Spleen (tissue), 11 donors: ENCODE results near the gene CFP. TPM values are rescaled to one million over a fixed set of nuclear protein-coding genes. Genes with fewer than 3 reads are reported as not detected.

Experiments used
- DNase-seq: peaks from one replicate; pipeline ENCODE4 v3.0.0-alpha.2; 2020
- H3K27ac ChIP-seq, 8 donors: fragments of 200-600 bp; sonication (generic) in 7 of 8; 1 replicate in 4 of 8; 2 replicates in 4 of 8; pipeline versions ENCODE4 v1.5.0 to v1.8.0; 2016 to 2021; ENCODE audit warnings: inconsistent platforms in 4 of 8, mild to moderate bottlenecking in 4 of 8, moderate library complexity in 1 of 8
- H3K27me3 ChIP-seq, 7 donors: fragments of 200-600 bp; sonication (generic) in 6 of 7; replicated peaks in 1 of 7; 1 replicate in 4 of 7; 2 replicates in 3 of 7; pipeline versions ENCODE4 v1.5.0 to v1.8.0; 2016 to 2021; ENCODE audit warnings: inconsistent platforms in 3 of 7, mild to moderate bottlenecking in 1 of 7
- H3K36me3 ChIP-seq, 6 donors: fragments of 200-600 bp; sonication (generic) in 5 of 6; 1 replicate in 4 of 6; 2 replicates in 2 of 6; pipeline versions ENCODE4 v1.5.0 to v1.8.0; 2016 to 2021; ENCODE audit warnings: inconsistent platforms in 2 of 6
- H3K4me1 ChIP-seq, 6 donors: fragments of 200-600 bp; sonication (generic) in 5 of 6; 1 replicate in 3 of 6; 2 replicates in 3 of 6; pipeline versions ENCODE4 v1.5.0 to v1.8.0; 2016 to 2021; ENCODE audit warnings: inconsistent platforms in 3 of 6
- H3K4me3 ChIP-seq, 8 donors: fragments of 200-600 bp; sonication (generic) in 7 of 8; 1 replicate in 4 of 8; 2 replicates in 4 of 8; pipeline versions ENCODE4 v1.5.0 to v1.8.0; 2016 to 2021; ENCODE audit warnings: inconsistent platforms in 4 of 8, mild to moderate bottlenecking in 4 of 8, moderate library complexity in 2 of 8
- H3K9me3 ChIP-seq, 8 donors: fragments of 200-600 bp; sonication (generic) in 7 of 8; 1 replicate in 4 of 8; 2 replicates in 4 of 8; pipeline versions ENCODE4 v1.5.0 to v1.8.0; 2016 to 2021; ENCODE audit warnings: inconsistent platforms in 4 of 8
- CTCF ChIP-seq, 11 experiments: fragments of 200-600 bp in 7 of 11; fragments of 450-650 bp in 4 of 11; sonication (generic) in 4 of 11; IDR thresholded peaks in 8 of 11; conservative IDR thresholded peaks in 3 of 11; 1 replicate in 7 of 11; 2 replicates in 4 of 11; pipeline versions ENCODE4 v1.4.0 to v1.8.0; 2016 to 2021; ENCODE audit warnings: antibody characterized with exemption in 11 of 11, inconsistent platforms in 4 of 11, mild to moderate bottlenecking in 1 of 11
- POLR2A ChIP-seq, 3 donors: fragments of 450-650 bp; IDR thresholded peaks; one replicate each; pipeline ENCODE4 v1.5.1; 2017; ENCODE audit warnings: antibody characterized with exemption in 3 of 3, mild to moderate bottlenecking in 1 of 3
- POLR2AphosphoS5 ChIP-seq, 3 donors: sonication (generic); formaldehyde crosslinking; IDR thresholded peaks; one replicate each; pipeline ENCODE4 v1.5.1; 2017; ENCODE audit warnings: antibody characterized with exemption in 3 of 3
- WGBS, 5 donors: extraction: QIAGEN DNeasy Blood & Tissue Kit in 3 of 5; methylation state at CpG; one replicate each; pipeline versions ENCODE4 v1.1.5 to v1.1.7; 2013 to 2018; 5-methylcytosine and 5-hydroxymethylcytosine counted together
- intact Hi-C: fragments of 100-400 bp; cut with DNase I; formaldehyde crosslinking; loops from one replicate; pipeline ENCODE4 v1.15.0; 2023; ENCODE audit warnings: low total_unique reads
- polyA plus RNA-seq, 3 donors: library from polyadenylated mRNA; stranded (reverse); fragments of 200-250 nt; gene quantifications; one replicate each; pipeline ENCODE4 v1.2.1, GENCODE V29; 2013
- total RNA-seq, 7 donors: library from RNA; depleted of rRNA in 3 of 7; stranded (reverse); fragments of >200 nt in 3 of 7; fragmentation: NEBNext Ultra II Directional in 4 of 7; extraction: Animal tissue kit (Norgen Biotek cat#: 25700) in 4 of 7; gene quantifications; one replicate each; pipeline versions ENCODE4 v1.1.0 to v1.2.1, GENCODE V29; 2016 to 2021
- donor health status: healthy with polysubstance abuse.
- donor health status: DM: no; HTN: no; CAD: no; lungs with moderate emphysema.
- donor health status: DM: no; HTN: no; CAD: no.
- donor health status: Bipolar disorder and iron deficiency.
- donor health status: healthy.
- donor health status: DM: no; HTN: no; CAD: no.
- donor health status: DM: yes; HTN: yes; CAD: no.

CFP gene
- total and polyA plus RNA-seq, 10 donors: 25.3 to 180 (median 115) TPM

- Histone ChIP-seq H3K27me3 (peaks cover 0 to 4% (median 0%) of the 10 kb centered on the region in 7 donors), H3K4me1 (no peaks in the 10 kb centered on the region), H3K27ac (no peak overlapping the region), H3K36me3 (no peaks in the 10 kb centered on the region), H3K9me3 (no peaks in the 10 kb centered on the region), H3K4me3 (no peak overlapping the region)
- no peak for DNase-seq
- TF ChIP-seq CTCF (IDR thresholded peaks at IDR 0.05 in 8 of 11, conservative IDR thresholded peaks at IDR 0.05 in 3 of 11): no peak
- no peak for TF ChIP-seq POLR2AphosphoS5 (IDR thresholded peaks at IDR 0.05)
- TF ChIP-seq POLR2A (IDR thresholded peaks at IDR 0.05): no peak
- intact Hi-C loops: no loop called here
Observed at GRCh38 chrX:47612418-47612817, 17.3 kb downstream of the CFP start.

GRCh38 chrX:47611926-47612325 lies 17.8 kb downstream of the CFP start:
- 77 to 92% (median 86%) methylated on average over 2 of the region's 2 CpGs for WGBS, 5 donors
- H3K27ac ChIP-seq: no peak overlapping the region
- H3K36me3 ChIP-seq: no peaks in the 10 kb centered on the region
- peaks cover 0 to 4% (median 0%) of the 10 kb centered on the region in 7 donors for H3K27me3 ChIP-seq
- no peak overlapping the region for H3K4me3 ChIP-seq
- no peaks in the 10 kb centered on the region for H3K4me1 ChIP-seq
- DNase-seq: no peak
- H3K9me3 ChIP-seq: no peaks in the 10 kb centered on the region
- no peak for TF ChIP-seq CTCF (IDR thresholded peaks at IDR 0.05 in 8 of 11, conservative IDR thresholded peaks at IDR 0.05 in 3 of 11)
- no peak for TF ChIP-seq POLR2A (IDR thresholded peaks at IDR 0.05)
- no peak for TF ChIP-seq POLR2AphosphoS5 (IDR thresholded peaks at IDR 0.05)
- intact Hi-C loops: no loop called here

- no peak for DNase-seq
- no peak for TF ChIP-seq POLR2AphosphoS5 (IDR thresholded peaks at IDR 0.05)
- TF ChIP-seq POLR2A (IDR thresholded peaks at IDR 0.05): no peak
- no peak for TF ChIP-seq CTCF (IDR thresholded peaks at IDR 0.05 in 8 of 11, conservative IDR thresholded peaks at IDR 0.05 in 3 of 11)
- H3K4me1 ChIP-seq: no peaks in the 10 kb centered on the region
- peaks cover 0 to 4% (median 0%) of the 10 kb centered on the region in 7 donors for H3K27me3 ChIP-seq
- intact Hi-C loops: no loop called here
- no peak overlapping the region for H3K4me3 ChIP-seq
- no peak overlapping the region for H3K27ac ChIP-seq
- no peaks in the 10 kb centered on the region for H3K9me3 ChIP-seq
- WGBS, 5 donors: 76 to 88% (median 82%) methylated on average over 2 of the region's 2 CpGs; no CpG with 5 or more reads in 1 of the 5 donors
- no peaks in the 10 kb centered on the region for H3K36me3 ChIP-seq
Observed at GRCh38 chrX:47611489-47611888, 18.2 kb downstream of the CFP start.

- H3K27ac ChIP-seq: no peak overlapping the region
Observed at GRCh38 chrX:47610511-47610910, 19.2 kb downstream of the CFP start.

More at GRCh38 chrX:47610511-47610910, 19.2 kb downstream of the CFP start:
- H3K4me1 ChIP-seq: no peaks in the 10 kb centered on the region
- TF ChIP-seq CTCF (IDR thresholded peaks at IDR 0.05 in 8 of 11, conservative IDR thresholded peaks at IDR 0.05 in 3 of 11): no peak
- no peak for TF ChIP-seq POLR2A (IDR thresholded peaks at IDR 0.05)
- TF ChIP-seq POLR2AphosphoS5 (IDR thresholded peaks at IDR 0.05): no peak
- peaks cover 0 to 4% (median 0%) of the 10 kb centered on the region in 7 donors for H3K27me3 ChIP-seq
- no peak overlapping the region for H3K4me3 ChIP-seq
- no peak for DNase-seq
- no peaks in the 10 kb centered on the region for H3K9me3 ChIP-seq
- intact Hi-C loops: no loop called here
- no peaks in the 10 kb centered on the region for H3K36me3 ChIP-seq
- 53 to 83% (median 74%) methylated on average over 4 of the region's 4 CpGs for WGBS, 5 donors
